HEK293 (cell line): ENCODE data around the gene HAUS6.

Experiments
- CTCF ChIA-PET: fragments of 350-600 bp; formaldehyde crosslinking; extraction: SDS; loops from one replicate; lab custom pipeline; 2021; ENCODE audit warnings: antibody characterized with exemption; lab: Yijun Ruan, JAX
- POLR2A ChIA-PET: fragments of 300-600 bp; formaldehyde crosslinking; extraction: SDS; loops from one replicate; lab custom pipeline; 2020; ENCODE audit warnings: antibody characterized with exemption, inconsistent platforms; lab: Yijun Ruan, JAX
- H3K27ac ChIP-seq: fragments of 200-500 bp; sonication (Bioruptor generic); 2 replicates; pipeline ENCODE4 v1.5.1; 2014; ENCODE audit warnings: low read depth, low read length, control low read depth, inconsistent platforms; ENCODE audit errors: extremely low read depth
- H3K36me3 ChIP-seq, 2 experiments: fragments of 200-500 bp in 1 of 2; sonication (Bioruptor generic) in 1 of 2; 1 replicate in 1 of 2; 2 replicates in 1 of 2; pipeline ENCODE4 v1.5.1; 2014 to 2017; ENCODE audit warnings: inconsistent platforms in 2 of 2, low read length in 2 of 2; ENCODE audit not compliant: control insufficient read depth in 2 of 2, insufficient read depth in 1 of 2
- H3K4me1 ChIP-seq: fragments of 200-500 bp; sonication (Bioruptor generic); 2 replicates; pipeline ENCODE4 v1.5.1; 2014; ENCODE audit warnings: mild to moderate bottlenecking, low read length, inconsistent platforms; ENCODE audit not compliant: control insufficient read depth, insufficient read depth
- H3K4me3 ChIP-seq: 2 replicates; pipeline ENCODE4 v1.5.1; 2011; ENCODE audit warnings: low read depth, mild to moderate bottlenecking, control low read depth, low read length, moderate library complexity
- H3K9me3 ChIP-seq: fragments of 200-500 bp; sonication (Bioruptor generic); 2 replicates; pipeline ENCODE4 v1.5.1; 2014; ENCODE audit warnings: low read depth, low read length, inconsistent platforms; ENCODE audit not compliant: control insufficient read depth, insufficient read depth
- FEZF1 ChIP-seq: fragments of 450-650 bp; formaldehyde crosslinking; IDR thresholded peaks from 2 replicates; pipeline ENCODE4 v1.5.1; 2016; ENCODE audit warnings: missing biosample characterization, missing genetic modification characterization
- SP7 ChIP-seq: fragments of 450-650 bp; formaldehyde crosslinking; IDR thresholded peaks from 2 replicates; pipeline ENCODE4 v1.5.1; 2016; ENCODE audit warnings: missing biosample characterization, missing genetic modification characterization
- ZBTB49 ChIP-seq: fragments of 450-650 bp; formaldehyde crosslinking; IDR thresholded peaks from 2 replicates; pipeline ENCODE4 v1.5.1; 2016; ENCODE audit warnings: missing biosample characterization, missing genetic modification characterization, low read depth
- ZNF112 ChIP-seq: fragments of 450-650 bp; formaldehyde crosslinking; IDR thresholded peaks from 2 replicates; pipeline ENCODE4 v1.5.0; 2017; ENCODE audit warnings: missing biosample characterization, missing genetic modification characterization
- ZNF121 ChIP-seq: fragments of 450-650 bp; formaldehyde crosslinking; IDR thresholded peaks from 2 replicates; pipeline ENCODE4 v1.5.1; 2016; ENCODE audit warnings: missing biosample characterization, missing genetic modification characterization
- ZNF132 ChIP-seq: fragments of 450-650 bp; formaldehyde crosslinking; IDR thresholded peaks from 2 replicates; pipeline ENCODE4 v1.5.1; 2017; ENCODE audit warnings: missing biosample characterization, missing genetic modification characterization, borderline replicate concordance
- ZNF2 ChIP-seq: fragments of 450-650 bp; formaldehyde crosslinking; IDR thresholded peaks from 2 replicates; pipeline ENCODE4 v1.5.1; 2016; ENCODE audit warnings: missing biosample characterization, missing genetic modification characterization
- ZNF211 ChIP-seq: fragments of 450-650 bp; formaldehyde crosslinking; IDR thresholded peaks from 2 replicates; pipeline ENCODE4 v1.5.1; 2016; ENCODE audit warnings: low read depth, missing biosample characterization, missing genetic modification characterization
- ZNF274 ChIP-seq, 2 experiments: fragments of 200-500 bp in 1 of 2; fragments of 450-650 bp in 1 of 2; sonication (Bioruptor generic) in 1 of 2; formaldehyde crosslinking in 1 of 2; IDR thresholded peaks; 2 replicates each; pipeline versions ENCODE4 v1.5.1 to v1.6.1; 2014 to 2016; ENCODE audit warnings: borderline replicate concordance in 1 of 2, inconsistent platforms in 1 of 2, low read length in 1 of 2, missing biosample characterization in 1 of 2, missing genetic modification characterization in 1 of 2
- ZNF366 ChIP-seq: fragments of 450-650 bp; formaldehyde crosslinking; conservative IDR thresholded peaks from 2 replicates; pipeline ENCODE4 v1.5.1; 2016; ENCODE audit warnings: missing biosample characterization, missing genetic modification characterization
- ZNF37A ChIP-seq: fragments of 450-650 bp; IDR thresholded peaks from 2 replicates; pipeline ENCODE4 v1.5.1; 2018; ENCODE audit warnings: missing biosample characterization, missing genetic modification characterization
- ZNF510 ChIP-seq: fragments of 450-650 bp; formaldehyde crosslinking; IDR thresholded peaks from 2 replicates; pipeline ENCODE4 v1.5.1; 2018; ENCODE audit warnings: mild to moderate bottlenecking, missing genetic modification characterization, missing biosample characterization; ENCODE audit not compliant: insufficient replicate concordance
- ZNF561 ChIP-seq: fragments of 450-650 bp; IDR thresholded peaks from 2 replicates; pipeline ENCODE4 v1.5.1; 2018; ENCODE audit warnings: missing biosample characterization, missing genetic modification characterization, borderline replicate concordance
- ZNF610 ChIP-seq: fragments of 450-650 bp; formaldehyde crosslinking; IDR thresholded peaks from 2 replicates; pipeline ENCODE4 v1.5.1; 2016; ENCODE audit warnings: missing biosample characterization, missing genetic modification characterization, borderline replicate concordance
- ZNF623 ChIP-seq: fragments of 450-650 bp; formaldehyde crosslinking; IDR thresholded peaks from 2 replicates; pipeline ENCODE4 v1.5.1; 2016; ENCODE audit warnings: missing biosample characterization, missing genetic modification characterization
- ZNF629 ChIP-seq: fragments of 450-650 bp; formaldehyde crosslinking; IDR thresholded peaks from 2 replicates; pipeline ENCODE4 v1.5.1; 2017; ENCODE audit warnings: missing biosample characterization, missing genetic modification characterization
- ZNF660 ChIP-seq: fragments of 450-650 bp; IDR thresholded peaks from 2 replicates; pipeline ENCODE4 v1.5.1; 2018; ENCODE audit warnings: missing biosample characterization, mild to moderate bottlenecking, missing genetic modification characterization
- ZNF677 ChIP-seq: fragments of 450-650 bp; IDR thresholded peaks from 2 replicates; pipeline ENCODE4 v1.5.0; 2018; ENCODE audit warnings: missing biosample characterization, mild to moderate bottlenecking, missing genetic modification characterization, moderate library complexity
- ZNF707 ChIP-seq: fragments of 450-650 bp; formaldehyde crosslinking; IDR thresholded peaks from 2 replicates; pipeline ENCODE4 v1.5.1; 2016; ENCODE audit warnings: missing biosample characterization, missing genetic modification characterization
- ZNF747 ChIP-seq: fragments of 450-650 bp; formaldehyde crosslinking; IDR thresholded peaks from 2 replicates; pipeline ENCODE4 v1.5.1; 2016; ENCODE audit warnings: missing biosample characterization, missing genetic modification characterization
- ZNF785 ChIP-seq: fragments of 450-650 bp; formaldehyde crosslinking; IDR thresholded peaks from 2 replicates; pipeline ENCODE4 v1.5.1; 2016; ENCODE audit warnings: missing biosample characterization, missing genetic modification characterization
- ZXDB ChIP-seq: fragments of 450-650 bp; formaldehyde crosslinking; IDR thresholded peaks from 2 replicates; pipeline ENCODE4 v1.5.1; 2016; ENCODE audit warnings: missing biosample characterization, missing genetic modification characterization
- TF ChIP-seq, protein P1 (sequence below): fragments of 450-650 bp; formaldehyde crosslinking; IDR thresholded peaks from 2 replicates; pipeline ENCODE4 v1.5.1; 2017; ENCODE audit warnings: missing biosample characterization, missing genetic modification characterization
- TF ChIP-seq, protein P2 (sequence below): fragments of 450-650 bp; formaldehyde crosslinking; IDR thresholded peaks from 2 replicates; pipeline ENCODE4 v1.5.1; 2016; ENCODE audit warnings: missing biosample characterization, missing genetic modification characterization
- TF ChIP-seq, protein P3 (sequence below): fragments of 450-650 bp; formaldehyde crosslinking; IDR thresholded peaks from 2 replicates; pipeline ENCODE4 v1.5.1; 2016; ENCODE audit warnings: missing biosample characterization, missing genetic modification characterization
- TF ChIP-seq, protein P4 (sequence below): fragments of 450-650 bp; IDR thresholded peaks from 2 replicates; pipeline ENCODE4 v1.5.1; 2018; ENCODE audit warnings: missing biosample characterization, mild to moderate bottlenecking, missing genetic modification characterization

The HAUS6 gene

GRCh38 chr9:19057033-19057432 is 45.7 kb downstream of the HAUS6 start:
- Histone ChIP-seq H3K4me3 (no peak overlapping the region), H3K9me3 (no peaks in the 10 kb centered on the region), H3K27ac (no peak overlapping the region), H3K4me1 (no peaks in the 10 kb centered on the region), H3K36me3 (peaks cover 21 to 60% of the 10 kb centered on the region in 2 experiments)
- ChIA-PET CTCF (interaction anchor here (0.5 to 0.6 kb wide), 3 partner anchors 8 to 802 kb away, joined by 3 to 6 read pairs (median 5); partner anchors contain the start of gene RRAGA), POLR2A (no interaction called here)
- TF ChIP-seq ZNF623 (tag by site-specific recombination) (no peak), ZNF274 (IDR thresholded peaks at IDR 0.05; ENCODE audit: low read length) (no peak), ZNF274 (tag by site-specific recombination; IDR thresholded peaks at IDR 0.05; ENCODE audit: borderline replicate concordance) (no peak), SP7 (tag by site-specific recombination) (peak; percentile 75), ZNF211 (no peak), ZNF747 (no peak), ZNF112 (tag by site-specific recombination) (no peak), ZNF677 (tag by site-specific recombination) (no peak), ZNF610 (tag by site-specific recombination) (no peak), ZNF707 (no peak), ZNF366 (tag by site-specific recombination) (peak; percentile 71), ZNF629 (tag by site-specific recombination) (peak; percentile 54), ZNF37A (tag by site-specific recombination) (no peak), ZNF660 (tag by site-specific recombination) (no peak), ZNF785 (tag by site-specific recombination) (no peak)
- TF ChIP-seq, protein P1, sequence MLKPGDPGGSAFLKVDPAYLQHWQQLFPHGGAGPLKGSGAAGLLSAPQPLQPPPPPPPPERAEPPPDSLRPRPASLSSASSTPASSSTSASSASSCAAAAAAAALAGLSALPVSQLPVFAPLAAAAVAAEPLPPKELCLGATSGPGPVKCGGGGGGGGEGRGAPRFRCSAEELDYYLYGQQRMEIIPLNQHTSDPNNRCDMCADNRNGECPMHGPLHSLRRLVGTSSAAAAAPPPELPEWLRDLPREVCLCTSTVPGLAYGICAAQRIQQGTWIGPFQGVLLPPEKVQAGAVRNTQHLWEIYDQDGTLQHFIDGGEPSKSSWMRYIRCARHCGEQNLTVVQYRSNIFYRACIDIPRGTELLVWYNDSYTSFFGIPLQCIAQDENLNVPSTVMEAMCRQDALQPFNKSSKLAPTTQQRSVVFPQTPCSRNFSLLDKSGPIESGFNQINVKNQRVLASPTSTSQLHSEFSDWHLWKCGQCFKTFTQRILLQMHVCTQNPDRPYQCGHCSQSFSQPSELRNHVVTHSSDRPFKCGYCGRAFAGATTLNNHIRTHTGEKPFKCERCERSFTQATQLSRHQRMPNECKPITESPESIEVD = no peak
- TF ChIP-seq, protein P2, sequence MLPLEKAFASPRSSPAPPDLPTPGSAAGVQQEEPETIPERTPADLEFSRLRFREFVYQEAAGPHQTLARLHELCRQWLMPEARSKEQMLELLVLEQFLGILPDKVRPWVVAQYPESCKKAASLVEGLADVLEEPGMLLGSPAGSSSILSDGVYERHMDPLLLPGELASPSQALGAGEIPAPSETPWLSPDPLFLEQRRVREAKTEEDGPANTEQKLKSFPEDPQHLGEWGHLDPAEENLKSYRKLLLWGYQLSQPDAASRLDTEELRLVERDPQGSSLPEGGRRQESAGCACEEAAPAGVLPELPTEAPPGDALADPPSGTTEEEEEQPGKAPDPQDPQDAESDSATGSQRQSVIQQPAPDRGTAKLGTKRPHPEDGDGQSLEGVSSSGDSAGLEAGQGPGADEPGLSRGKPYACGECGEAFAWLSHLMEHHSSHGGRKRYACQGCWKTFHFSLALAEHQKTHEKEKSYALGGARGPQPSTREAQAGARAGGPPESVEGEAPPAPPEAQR (tag by site-specific recombination) = no peak

GRCh38 chr9:19050637-19051591 is 51.8 kb downstream of the HAUS6 start:
- Histone ChIP-seq H3K4me1 (no peaks in the 10 kb centered on the region), H3K36me3 (peaks cover 0 to 11% of the 10 kb centered on the region in 2 experiments; a peak in 2 of 3 replicates), H3K9me3 (no peaks in the 10 kb centered on the region), H3K27ac (no peak overlapping the region), H3K4me3 (peak overlapping the region; percentile 75)
- POLR2A ChIA-PET = interaction anchor here (0.5 to 2.8 kb wide), 3 partner anchors 29 to 406 kb away, joined by 3 to 14 read pairs (median 4); partner anchors contain the start of gene RPS6
- CTCF ChIA-PET = interaction anchor here (0.6 to 4.7 kb wide), 5 partner anchors 35 to 413 kb away, joined by 3 to 30 read pairs (median 3); no protein-coding TSS in a partner anchor
- TF ChIP-seq FEZF1 (tag by site-specific recombination) (no peak), ZBTB49 (tag by site-specific recombination) (no peak), ZNF561 (tag by site-specific recombination) (no peak), ZNF366 (tag by site-specific recombination) (0 out of 2 replicates have a peak, but pooled peaks have one; percentile 11), ZNF132 (tag by site-specific recombination) (no peak), ZNF121 (tag by site-specific recombination) (peak; percentile 55), ZNF2 (tag by site-specific recombination) (no peak), ZNF510 (no peak), ZXDB (tag by site-specific recombination) (no peak)
- TF ChIP-seq, protein P3, sequence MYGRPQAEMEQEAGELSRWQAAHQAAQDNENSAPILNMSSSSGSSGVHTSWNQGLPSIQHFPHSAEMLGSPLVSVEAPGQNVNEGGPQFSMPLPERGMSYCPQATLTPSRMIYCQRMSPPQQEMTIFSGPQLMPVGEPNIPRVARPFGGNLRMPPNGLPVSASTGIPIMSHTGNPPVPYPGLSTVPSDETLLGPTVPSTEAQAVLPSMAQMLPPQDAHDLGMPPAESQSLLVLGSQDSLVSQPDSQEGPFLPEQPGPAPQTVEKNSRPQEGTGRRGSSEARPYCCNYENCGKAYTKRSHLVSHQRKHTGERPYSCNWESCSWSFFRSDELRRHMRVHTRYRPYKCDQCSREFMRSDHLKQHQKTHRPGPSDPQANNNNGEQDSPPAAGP (tag by site-specific recombination) = no peak
- TF ChIP-seq, protein P4, sequence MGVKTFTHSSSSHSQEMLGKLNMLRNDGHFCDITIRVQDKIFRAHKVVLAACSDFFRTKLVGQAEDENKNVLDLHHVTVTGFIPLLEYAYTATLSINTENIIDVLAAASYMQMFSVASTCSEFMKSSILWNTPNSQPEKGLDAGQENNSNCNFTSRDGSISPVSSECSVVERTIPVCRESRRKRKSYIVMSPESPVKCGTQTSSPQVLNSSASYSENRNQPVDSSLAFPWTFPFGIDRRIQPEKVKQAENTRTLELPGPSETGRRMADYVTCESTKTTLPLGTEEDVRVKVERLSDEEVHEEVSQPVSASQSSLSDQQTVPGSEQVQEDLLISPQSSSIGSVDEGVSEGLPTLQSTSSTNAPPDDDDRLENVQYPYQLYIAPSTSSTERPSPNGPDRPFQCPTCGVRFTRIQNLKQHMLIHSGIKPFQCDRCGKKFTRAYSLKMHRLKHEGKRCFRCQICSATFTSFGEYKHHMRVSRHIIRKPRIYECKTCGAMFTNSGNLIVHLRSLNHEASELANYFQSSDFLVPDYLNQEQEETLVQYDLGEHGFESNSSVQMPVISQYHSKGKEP (tag by site-specific recombination) = no peak
